HK-2 (cell line): ENCODE data around the gene HRH2.
"Not testable (repeated sequence)": the region's sequence is repeated elsewhere in the genome, so short reads cannot be mapped to it uniquely, and the experiment has no call there.

ENCODE experiments used
- DNase-seq: peaks from one replicate; pipeline ENCODE4 v3.0.0-alpha.2; 2018; ENCODE audit not compliant: unreplicated experiment

HRH2 gene, protein sequence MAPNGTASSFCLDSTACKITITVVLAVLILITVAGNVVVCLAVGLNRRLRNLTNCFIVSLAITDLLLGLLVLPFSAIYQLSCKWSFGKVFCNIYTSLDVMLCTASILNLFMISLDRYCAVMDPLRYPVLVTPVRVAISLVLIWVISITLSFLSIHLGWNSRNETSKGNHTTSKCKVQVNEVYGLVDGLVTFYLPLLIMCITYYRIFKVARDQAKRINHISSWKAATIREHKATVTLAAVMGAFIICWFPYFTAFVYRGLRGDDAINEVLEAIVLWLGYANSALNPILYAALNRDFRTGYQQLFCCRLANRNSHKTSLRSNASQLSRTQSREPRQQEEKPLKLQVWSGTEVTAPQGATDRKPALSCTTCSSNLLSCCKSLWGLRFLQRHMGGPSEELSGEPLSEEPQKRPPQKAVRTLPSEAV

DNA sequence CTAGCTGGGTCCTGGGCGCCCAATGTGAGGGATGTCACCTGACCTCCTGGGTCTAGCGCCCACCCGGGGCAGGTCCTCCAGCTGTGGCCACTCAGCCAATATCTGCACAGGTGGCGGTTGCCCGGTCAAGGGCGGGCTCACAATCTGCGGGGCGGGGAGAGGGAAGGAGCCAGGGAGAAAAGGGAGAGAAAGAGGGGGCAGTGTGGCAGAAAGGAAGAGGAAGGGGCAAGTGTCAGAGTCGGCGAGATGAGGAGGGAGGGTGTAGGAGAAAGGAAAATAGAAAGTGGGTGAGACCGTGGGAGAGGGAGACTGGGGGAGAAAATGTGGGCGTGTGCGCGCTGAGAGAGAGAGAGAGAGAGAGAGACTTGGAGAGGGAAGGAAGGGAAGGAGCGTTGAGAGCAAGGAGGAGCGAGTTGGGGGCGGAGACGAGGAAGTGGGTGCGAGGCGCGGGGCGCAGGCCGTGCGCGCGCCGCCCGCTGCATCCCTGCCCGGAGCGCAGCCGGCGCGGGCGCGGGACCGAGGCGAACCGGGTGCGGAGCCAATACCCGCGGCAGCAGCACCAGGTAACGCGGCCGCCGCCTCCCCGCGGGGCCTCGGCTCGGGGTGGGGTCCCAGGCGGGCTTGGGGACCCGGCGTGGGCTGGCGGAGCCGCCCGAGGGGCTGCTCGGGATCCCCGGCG lies at the start of gene HRH2:
Gene HRH2, plus strand, starts transcription at position 479 of the 679 bp plus-strand sequence. CDS start 25,163 bp downstream, outside the sequence.
- no peak for DNase-seq

DNA sequence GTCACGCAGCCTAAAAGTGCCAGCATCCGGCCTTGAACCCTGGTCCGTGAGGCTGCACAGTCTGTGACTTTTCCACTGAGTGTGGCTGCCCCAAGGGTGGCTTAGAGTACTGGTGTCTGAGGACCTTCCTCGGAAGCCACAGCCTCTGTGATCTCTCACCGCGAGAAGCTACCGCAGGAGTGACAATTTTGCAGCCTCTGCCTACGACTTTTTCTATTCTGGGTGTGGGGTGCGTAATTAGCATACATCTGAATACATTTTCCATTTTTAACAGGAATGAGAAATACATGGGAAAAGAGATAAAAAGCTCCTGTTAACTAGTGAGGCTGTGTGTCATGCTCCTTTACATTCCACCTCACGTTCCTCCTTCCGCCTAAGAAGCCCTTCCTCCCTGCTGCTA lies 48.3 kb upstream of the HRH2 start:
- no peak for DNase-seq

DNA sequence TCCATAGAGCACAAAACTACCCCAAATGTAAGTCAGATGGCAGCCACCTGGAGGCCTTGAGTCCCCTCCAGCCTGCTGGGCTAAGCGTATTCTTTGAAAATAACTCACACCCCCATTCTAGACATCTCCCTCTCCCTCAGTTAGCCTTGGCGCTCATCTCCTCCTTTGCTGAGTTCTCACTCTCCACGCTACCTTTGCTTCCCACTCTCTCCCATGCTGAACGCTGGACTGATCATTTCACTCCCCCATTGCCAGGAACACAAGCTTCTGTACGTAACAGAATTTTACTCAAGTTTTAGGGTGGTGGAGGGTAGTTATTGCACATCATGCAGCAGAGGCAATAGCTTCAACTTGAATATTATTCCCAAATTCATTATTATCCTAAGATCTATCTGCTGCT lies 47.5 kb upstream of the HRH2 start:
- DNase-seq: no peak

DNA sequence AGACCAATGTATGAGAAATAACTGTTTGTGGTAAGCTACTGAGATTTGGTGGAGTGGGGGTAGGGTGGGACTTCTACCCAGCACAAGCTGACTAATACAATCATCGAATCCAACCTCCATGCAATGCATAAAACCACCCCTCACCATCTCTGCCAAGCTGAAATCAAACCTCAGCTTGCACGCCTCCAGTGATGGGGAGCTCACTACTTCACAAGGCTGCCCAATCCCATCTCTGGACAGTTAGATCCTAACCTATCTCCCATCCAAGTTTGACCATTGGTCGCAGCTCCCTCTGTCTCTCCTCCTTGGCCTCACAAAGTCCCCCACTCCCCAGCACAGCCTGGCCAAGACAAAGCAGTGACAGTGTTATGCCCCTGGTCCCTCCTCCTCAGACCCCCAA lies 47.0 kb upstream of the HRH2 start:
- DNase-seq: no peak

DNA sequence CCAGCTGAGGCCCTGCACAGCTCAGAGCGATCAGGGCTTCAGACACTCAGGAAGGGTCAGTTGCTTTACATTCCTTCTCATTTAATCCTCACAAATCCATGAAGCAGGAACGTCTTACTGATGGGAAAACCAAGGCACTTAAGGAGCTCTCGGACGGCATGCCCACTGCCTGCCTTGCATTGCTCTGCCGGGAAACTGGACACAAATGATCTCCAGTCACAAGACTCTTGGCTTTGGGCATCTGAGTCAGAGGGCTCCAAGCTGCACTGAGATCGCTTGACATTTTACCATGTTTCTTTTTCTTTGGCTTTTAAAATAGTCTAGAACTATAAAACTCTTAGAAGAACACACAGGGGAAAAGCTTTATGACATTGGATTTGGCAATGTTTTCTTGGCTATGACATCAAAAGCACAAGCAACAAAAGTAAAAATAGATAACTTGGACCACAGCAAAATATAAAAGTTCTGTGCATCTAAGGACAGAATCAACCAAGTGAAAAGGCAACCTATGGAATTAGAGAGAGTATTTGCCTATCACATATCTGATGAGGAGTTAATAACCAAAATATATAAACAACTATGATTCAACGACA lies 43.6 kb upstream of the HRH2 start:
- DNase-seq: no peak

DNA sequence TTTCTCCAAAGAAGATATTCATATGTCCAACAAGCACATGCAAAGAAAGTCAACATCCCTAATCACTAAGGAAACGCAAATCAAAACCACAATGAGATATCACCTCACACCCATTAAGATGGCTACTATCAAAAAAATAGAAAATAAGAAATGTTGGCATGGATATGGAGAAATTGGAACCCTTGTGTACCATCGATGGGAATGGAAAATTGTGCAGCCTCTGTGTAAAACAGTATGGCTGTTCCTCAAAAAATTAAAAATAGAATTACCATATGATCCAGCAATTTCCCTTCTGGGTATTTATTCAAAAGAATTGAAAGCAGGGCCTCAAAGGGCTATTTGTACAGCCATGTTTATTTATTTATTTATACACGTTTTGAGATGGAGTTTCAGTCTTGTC lies 43.0 kb upstream of the HRH2 start:
- no peak for DNase-seq

DNA sequence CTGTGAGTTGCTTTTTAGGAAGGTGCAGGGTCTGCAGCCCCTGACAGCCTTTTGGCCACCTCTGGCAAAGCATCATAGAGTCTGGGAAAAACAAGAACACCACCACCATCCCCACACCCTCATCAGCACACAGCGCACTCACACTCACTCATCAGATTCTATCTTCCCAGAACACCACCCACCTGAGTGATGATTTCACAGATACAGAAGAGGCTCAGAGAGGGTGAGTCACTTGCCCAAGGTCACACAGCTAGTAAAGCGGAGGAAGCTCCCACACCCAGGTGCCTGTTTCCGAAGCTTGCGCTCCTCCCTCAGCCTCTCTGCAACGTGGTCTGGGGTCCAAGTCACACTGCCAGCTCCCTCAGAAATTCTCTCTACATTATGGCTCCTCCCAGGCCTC lies 41.8 kb upstream of the HRH2 start:
- DNase-seq: no peak

DNA sequence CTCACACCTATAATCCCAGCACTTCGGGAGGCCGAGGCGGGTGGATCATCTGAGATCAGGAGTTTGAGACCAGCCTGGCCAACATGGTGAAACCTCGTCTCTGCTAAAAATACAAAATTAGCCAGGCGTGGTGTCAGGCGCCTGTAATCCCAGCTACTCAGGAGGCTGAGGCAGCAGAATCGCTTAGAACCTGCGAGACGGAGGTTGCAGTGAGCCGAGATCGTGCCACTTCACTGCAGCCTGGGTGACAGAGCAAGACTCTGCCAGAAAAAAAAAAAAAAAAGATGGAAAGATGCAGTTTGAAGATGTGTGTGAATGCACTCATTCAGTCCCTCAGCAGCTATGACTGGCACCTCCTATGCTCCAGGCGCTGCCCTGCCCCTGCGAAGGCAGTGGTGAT lies 41.3 kb upstream of the HRH2 start:
- DNase-seq: not testable (repeated sequence)

DNA sequence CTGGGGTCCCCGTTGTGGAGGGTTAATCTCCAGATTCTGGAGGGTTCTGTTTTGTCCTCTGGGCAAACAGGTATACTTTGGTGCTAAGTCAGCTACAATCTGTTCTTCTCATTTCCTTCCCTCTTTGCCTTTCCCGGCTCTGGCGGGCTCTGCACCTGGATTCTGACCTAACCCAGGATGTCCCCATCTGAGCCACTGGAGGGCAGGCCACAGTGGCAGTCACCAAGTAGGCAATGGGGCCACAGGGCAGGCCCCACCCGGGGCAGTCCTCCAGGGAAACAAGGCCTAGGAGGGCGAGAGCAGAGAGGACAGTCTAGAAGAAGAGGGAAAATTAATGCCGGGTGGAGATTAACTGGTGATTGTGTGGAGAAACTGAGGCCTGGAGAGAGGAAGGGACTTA lies 40.4 kb upstream of the HRH2 start:
- no peak for DNase-seq

DNA sequence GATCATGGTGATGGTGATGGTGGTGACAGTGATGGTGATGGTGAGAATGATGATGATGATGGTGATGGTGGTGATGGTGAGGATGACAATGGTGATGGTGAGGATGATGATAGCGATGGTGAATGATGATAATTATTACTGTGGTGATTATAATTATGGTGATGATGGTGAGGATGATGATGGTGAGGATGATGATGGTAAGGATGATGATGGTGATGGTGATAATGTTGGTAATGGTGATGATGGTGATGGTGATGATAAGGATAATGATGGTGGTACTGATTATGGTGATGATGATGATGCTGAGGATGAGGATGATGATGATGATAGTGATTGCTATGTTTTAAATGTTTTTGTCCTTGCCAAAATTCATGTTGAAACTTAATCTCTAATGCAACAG lies 37.3 kb upstream of the HRH2 start:
- no peak for DNase-seq

DNA sequence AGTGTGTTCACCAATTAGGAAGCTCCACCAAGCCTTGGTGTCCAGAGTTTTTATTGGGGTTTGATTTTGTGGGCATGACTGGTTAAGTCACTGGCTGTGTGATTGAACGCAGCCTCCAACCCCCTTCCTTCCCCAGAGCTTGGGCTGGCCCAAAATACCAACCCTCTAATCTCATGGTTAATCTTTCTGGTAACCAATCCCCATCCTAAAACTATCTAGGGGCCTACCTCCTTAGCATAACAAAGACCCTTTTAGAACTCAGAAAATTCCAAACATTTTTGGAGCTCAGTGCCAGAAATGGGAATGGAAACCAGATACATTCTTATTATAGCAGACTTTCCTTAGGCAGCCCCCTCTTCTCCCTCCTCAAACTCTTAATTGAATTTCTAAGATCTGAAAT lies 35.9 kb upstream of the HRH2 start:
- no peak for DNase-seq

DNA sequence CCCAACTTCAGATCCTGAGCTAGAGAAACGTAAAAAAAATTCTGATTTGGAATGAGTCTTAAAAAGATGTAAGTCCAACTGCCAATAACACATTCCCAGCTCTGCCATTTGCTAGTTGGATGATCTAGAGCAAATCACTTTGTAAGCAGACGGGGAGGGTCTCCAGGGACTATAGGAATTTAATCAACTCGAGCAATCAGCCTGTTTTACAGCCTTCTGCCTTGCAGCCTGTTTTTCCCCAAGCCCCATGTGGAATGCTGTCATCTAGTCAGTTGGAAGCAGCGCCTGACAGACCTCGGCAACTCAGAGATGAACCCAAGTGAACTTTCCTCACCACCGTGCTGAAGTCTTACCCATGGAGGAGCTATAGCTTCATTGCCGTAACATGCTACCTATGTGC lies 34.8 kb upstream of the HRH2 start:
- no peak for DNase-seq

DNA sequence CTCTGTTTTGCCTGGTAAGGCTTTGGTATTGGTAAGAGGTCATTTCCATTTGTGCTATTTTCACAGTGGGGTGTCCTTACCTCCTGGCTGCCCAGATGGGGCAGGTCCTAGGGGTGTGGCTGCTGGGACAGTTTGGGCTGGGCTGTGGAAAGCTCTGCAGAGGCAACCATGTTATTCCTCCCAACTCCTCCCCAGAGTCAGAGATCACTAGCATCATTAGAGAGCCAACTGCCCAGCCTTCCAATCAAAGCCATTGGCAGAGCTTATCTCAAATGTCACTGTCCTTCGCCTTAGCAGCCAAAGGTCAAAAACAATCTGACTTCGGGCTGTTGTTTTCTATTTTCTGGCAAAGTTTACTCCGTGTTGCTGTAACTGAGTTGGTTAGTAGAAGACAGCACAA lies 33.6 kb upstream of the HRH2 start:
- no peak for DNase-seq

DNA sequence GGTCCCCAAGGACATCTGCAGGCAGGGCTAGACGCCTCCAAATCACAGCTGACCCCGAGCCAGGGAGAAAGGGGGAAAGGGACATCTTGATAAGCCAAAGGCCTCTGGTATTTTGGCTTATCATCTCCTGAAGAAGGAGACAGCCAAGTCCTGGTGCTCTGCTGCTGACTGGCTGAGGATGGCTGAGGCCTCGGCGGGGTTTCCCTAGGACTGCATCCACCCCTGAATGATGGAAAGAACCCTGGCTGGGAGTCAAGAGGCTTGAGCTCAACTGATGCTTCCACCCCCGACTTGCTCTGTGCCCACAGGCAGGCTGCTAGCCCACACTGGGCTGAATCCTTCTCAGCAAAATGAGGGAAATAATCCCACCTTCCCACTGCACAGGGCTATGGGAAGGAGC lies 30.9 kb upstream of the HRH2 start:
- DNase-seq: no peak

DNA sequence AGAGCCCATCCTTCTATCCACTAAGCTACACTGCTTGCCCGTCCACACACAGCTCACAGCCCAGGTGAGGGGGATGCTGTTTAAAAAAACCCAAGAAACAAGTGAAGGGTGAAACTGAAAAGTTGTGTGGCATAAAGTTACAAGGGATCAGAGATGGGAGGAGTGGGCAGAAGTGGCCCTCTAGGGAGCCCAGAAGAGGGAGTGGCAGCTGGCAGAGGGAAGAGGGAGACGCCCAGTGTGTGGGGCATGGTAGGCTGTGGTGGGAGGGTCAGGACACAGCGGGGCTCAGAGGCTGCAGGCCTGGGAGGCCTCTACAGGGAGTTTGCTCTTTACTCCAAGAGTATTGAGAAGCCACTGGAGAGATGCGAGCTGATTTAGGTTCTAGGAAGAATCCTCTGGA lies 30.1 kb upstream of the HRH2 start:
- DNase-seq: no peak

DNA sequence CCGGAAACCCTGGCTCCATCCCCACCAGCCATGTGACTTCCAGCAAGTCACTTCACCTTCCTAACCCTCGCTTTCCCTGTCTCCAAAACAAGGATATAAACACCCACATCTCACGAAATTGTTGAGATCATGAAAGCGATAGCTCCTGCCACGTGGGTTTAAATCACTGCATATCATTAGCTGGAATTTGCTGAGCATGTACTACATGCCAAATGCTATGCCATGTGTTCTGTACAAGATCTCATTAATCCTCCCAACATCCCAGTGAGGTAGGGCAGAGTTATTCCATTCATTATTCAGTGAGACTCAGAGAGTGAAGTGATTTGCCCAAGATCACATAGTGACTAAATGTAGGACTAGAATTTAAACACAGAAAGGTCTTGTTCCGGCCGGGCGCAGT lies 29.2 kb upstream of the HRH2 start:
- no peak for DNase-seq

DNA sequence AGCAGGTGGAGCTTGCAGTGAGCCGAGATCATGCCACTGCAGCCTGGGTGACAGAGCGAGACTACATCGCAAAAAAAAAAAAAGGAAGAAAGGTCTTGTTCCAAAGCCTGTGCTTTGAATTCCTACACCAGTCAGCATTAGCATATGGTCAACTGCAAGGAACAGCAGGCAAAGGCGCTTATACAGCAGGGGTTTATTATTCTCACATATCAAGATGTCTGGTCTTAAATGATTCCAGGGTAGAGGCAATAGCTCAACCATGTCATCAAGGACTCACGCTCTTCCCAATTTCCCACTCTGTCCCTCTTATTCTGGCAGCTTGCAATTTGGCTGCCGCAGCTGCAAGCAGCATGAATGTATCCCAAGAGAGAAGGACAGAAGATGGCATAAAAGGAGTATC lies 28.6 kb upstream of the HRH2 start:
- no peak for DNase-seq

DNA sequence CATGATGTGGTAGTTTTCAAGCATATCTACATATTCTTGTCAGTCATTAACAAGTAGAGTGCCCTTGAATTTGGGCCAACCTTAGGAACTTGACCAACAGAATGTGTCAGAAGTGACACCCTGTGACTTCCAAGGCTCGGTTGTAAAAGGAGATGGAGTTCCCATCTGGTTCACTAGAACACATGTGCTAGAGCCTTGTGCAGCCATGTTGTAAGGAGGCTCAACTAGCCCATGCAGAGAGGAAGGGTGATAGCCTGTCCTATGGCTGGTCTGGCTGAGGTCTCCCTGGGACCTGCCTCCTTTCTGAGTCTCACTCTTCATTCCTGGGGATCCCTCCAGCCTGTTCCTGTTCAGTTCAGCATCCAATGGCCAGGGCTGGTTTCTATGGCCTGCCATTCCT lies 28.1 kb upstream of the HRH2 start:
- DNase-seq: no peak

DNA sequence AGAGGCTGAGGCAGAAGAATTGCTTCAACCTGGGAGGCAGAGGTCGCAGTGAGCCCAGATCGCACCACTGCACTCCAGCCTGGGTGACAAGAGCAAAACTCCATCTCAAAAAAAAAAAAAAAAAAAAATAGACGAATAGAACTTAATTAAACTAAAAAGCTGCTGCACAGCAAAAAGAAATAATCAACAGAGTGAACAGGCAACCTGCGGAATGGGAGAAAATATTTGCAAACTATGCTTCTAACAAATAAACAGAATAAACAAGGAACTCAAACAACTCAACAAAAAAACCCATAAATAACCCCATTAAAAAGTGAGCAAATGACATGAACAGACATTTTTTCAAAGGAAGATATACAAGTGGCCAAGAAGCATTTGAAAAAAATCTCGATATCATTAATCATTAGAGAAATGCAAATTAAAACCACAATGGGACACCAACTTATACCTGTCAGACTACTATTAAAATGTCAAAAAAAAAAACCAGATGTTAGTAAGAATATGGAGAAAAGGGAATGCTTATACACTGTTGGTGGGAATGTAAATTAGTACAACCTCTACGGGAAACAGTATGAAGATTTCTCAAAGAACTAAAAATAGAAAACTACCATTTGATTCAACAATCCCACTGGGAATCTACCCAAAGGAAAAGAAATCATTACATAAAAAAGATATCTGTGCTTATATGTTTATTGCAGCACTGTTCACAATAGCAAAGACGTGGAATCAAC lies 21.9 kb upstream of the HRH2 start:
- no peak for DNase-seq

DNA sequence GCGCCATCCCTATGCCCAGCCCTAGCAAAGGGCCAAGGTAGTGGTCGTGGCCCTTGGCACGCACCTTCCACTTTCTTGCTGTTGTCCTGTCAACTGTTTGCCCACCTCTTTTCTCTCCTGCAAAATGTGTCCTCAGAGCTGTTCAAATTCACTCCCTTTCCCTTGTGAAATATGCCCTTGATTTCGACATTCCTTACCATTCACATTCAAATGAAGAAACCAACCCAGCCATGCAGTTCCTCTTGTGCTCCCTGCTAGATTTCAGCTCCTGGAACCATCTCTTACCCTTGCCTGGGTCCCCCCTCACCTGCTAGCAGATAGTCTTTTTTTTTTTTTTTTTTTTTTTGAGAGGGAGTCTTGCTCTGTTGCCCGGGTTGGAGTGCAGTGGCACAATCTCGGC lies 19.6 kb upstream of the HRH2 start:
- no peak for DNase-seq

DNA sequence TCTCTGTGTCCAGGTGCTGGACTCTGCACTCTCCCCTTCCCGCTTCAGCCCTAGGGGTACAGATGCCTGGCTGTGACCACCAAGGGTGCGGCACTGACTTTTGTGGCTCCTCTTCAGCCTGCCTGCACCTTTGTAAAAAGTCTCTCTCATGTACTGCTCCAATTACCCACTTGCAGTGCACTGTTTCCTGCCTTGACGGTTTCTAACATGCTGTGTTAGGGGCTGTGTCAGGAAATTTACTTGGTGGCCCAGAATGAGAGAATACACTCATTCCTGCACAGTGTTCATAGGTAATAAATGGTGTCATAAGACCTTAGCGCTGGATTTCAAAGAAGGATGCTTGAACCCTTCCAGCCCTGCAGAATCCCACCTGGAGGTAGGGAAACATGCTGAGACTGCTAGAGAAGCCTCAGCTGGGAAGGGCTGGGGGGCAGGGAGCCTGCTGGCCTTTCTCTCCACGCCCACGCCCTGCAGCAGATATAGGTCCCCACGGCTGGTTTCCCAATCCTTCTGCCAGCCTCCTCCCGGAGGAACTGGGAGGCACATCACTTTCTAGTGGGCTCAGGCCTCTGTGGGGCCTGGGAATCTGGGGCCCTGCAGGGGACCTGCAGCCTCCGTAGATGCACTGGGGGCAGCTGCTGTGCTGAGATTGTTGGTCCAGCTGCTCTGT lies 17.6 kb upstream of the HRH2 start:
- no peak for DNase-seq

DNA sequence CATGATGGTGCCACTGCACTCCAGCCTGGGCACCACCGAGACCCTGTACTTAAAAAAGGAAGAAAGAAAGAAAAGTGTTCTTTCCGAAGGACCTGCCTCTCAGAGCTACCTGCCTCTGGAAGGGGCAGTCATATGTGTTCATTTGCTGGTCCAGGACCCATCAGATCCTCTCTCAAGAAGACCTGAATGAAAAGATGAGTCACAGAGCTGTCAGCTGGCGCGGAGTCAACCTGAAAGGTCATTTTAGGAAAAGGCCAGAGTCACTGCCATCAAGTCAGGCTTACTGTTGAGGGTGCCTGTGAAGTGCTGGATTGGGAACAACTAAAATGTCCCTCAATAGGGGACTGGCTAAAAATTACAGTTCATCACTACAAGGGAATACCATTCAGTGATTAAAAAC lies 14.9 kb upstream of the HRH2 start:
- DNase-seq: no peak
